Epithelial cell of proximal tubule (primary cell): ENCODE results near the gene KCNMA1. TPM values are rescaled to one million over a fixed set of nuclear protein-coding genes. Genes with fewer than 3 reads are reported as not detected.

ENCODE experiments used
- DNase-seq: peaks from one replicate; pipeline ENCODE4 v3.0.0-alpha.2; 2011; ENCODE audit warnings: low read depth
- H3K4me3 ChIP-seq: 2 replicates; pipeline ENCODE4 v1.5.1; 2011; ENCODE audit warnings: low read depth, mild to moderate bottlenecking, low read length
- CTCF ChIP-seq: conservative IDR thresholded peaks from 2 replicates; pipeline ENCODE4 v1.5.1; 2012; ENCODE audit warnings: low read depth, mild to moderate bottlenecking, low read length
- total RNA-seq: library from RNA; depleted of rRNA; stranded (reverse); fragments of >200 nt; gene quantifications from 2 replicates; pipeline ENCODE4 v1.2.3, GENCODE V29; 2015

The KCNMA1 gene
- total RNA-seq, 1 donor from 2014 or later, result 12.5 TPM

DNA sequence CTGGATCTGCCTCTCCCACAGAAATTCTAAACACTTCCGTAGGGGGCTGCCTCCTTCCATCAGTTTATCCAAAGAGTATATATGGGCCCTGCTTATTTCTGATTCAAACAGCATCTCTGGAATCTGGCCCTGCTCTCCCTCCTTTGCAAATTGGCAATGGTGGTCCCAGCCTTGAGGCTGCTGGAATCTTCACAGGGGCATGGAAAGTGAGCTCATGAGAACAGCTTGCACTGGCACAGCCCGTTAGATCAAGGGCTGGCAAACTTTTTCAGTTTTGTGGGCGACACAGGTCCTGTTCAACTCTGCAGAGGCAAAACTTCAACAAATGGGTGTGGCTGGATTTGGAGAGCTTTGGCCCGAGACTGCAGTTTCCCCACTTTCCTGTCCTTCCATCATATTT lies 526.9 kb downstream of the KCNMA1 start:
- TF ChIP-seq CTCF, result no peak
- DNase-seq, result no peak
- H3K4me3 ChIP-seq, result no peak overlapping the region

- no peak overlapping the region for H3K4me3 ChIP-seq
- TF ChIP-seq CTCF, result no peak
- DNase-seq, result no peak
Measured at GRCh38 chr10:77109351-77109994, 528.1 kb downstream of the KCNMA1 start.

DNA sequence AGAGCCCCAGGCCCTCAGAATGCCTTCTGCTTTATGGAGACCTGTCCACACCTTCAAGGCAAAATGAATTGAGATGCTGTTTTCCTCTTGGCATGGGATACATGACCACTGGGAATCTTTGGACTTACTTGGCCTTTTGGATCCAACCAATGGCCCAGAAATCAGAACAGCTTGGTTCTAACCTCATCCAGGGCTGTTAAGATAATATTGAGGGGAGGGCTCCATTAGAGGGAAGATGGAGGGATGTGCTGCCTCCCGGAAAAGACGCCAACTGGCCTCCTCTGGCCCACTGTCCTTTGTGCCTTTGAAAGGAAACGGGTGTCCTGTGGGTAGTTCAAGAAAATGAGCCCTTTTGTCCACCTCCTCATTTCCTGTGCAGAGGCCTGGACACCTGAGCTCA lies 530.9 kb downstream of the KCNMA1 start:
- no peak for DNase-seq
- no peak for TF ChIP-seq CTCF

DNA sequence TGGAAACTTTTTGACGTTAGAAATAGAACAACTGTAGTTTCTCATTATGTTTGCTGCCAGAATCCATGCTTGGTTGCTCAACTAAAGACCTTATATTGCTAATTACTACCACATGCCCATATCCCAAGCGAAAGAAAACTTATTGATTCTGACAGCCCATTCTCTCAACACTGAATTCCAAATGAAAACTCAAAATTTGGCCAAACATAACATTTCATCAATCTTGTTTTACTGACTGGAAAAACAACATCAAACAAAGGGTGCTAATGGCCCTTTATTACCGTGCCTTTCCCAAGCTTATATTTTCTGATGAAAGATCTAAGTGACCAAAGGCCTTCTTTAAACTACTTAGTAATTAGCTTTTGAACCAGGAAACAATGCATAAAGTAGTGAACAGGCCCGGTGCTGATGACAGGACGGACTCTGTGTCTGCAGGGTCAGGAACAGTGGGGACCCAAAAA lies 531.8 kb downstream of the KCNMA1 start:
- DNase-seq, result no peak
- no peak for TF ChIP-seq CTCF
- no peak overlapping the region for H3K4me3 ChIP-seq

More for the DNA sequence above, 530.9 kb downstream of the KCNMA1 start:
- no peak overlapping the region for H3K4me3 ChIP-seq

GRCh38 chr10:77104459-77104980 lies 533.1 kb downstream of the KCNMA1 start:
- no peak for DNase-seq
- no peak for TF ChIP-seq CTCF
- no peak overlapping the region for H3K4me3 ChIP-seq

DNA sequence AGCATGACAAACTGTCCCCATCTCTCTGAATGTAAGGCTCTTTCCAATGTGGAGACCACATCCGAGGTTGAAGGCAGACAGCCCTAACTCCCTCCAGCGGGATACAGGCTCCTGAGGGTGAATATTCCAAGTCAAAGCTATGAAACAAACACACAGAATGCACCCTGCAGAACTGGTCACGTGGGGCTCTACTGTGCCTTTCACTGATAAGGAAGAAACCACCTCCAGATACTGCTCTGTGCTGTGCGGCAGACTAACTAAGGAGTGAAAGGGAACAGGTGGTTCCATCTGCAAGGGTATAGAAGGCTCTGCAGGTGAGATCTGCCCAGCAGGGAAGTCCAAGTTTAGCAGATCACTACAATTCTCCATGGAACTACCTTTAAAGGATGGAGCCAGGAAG lies 534.4 kb downstream of the KCNMA1 start:
- no peak for DNase-seq
- H3K4me3 ChIP-seq, result no peak overlapping the region
- no peak for TF ChIP-seq CTCF

GRCh38 chr10:77101341-77101740 lies 536.3 kb downstream of the KCNMA1 start:
- TF ChIP-seq CTCF, result no peak

More at GRCh38 chr10:77101341-77101740, 536.3 kb downstream of the KCNMA1 start:
- DNase-seq, result no peak
- no peak overlapping the region for H3K4me3 ChIP-seq
